ENCODE results near the gene ZMIZ2.
"Not testable (repeated sequence)": the region's sequence is repeated elsewhere in the genome, so short reads cannot be mapped to it uniquely, and the experiment has no call there.

The ZMIZ2 gene

GRCh38 chr7:44767134-44767911 is 18.7 kb downstream of the ZMIZ2 start:
- 90 to 95% methylated on average over 17 to 19 of the region's 19 CpGs for WGBS, 2 experiments (ENCODE audit: insufficient coverage in 2 of 2)
- no peak overlapping the region for H3K4me3 ChIP-seq (ENCODE audit: extremely low read depth, insufficient read depth, low read length, poor library complexity, severe bottlenecking)

GRCh38 chr7:44767912-44768627 is 19.4 kb downstream of the ZMIZ2 start:
- Histone ChIP-seq H3K4me3 (ENCODE audit: extremely low read depth, insufficient read depth, low read length, poor library complexity, severe bottlenecking) (no peak overlapping the region), H3K4me1 (ENCODE audit: control insufficient read depth, insufficient read depth, low read length, poor library complexity, severe bottlenecking) (no peaks in the 10 kb centered on the region), H3K36me3 (ENCODE audit: control insufficient read depth, insufficient read depth, low read length) (peaks cover 48% of the 10 kb centered on the region), H3K9me3 (ENCODE audit: control insufficient read depth, low read length) (no peaks in the 10 kb centered on the region), H3K27ac (ENCODE audit: low read depth, low read length, severe bottlenecking) (no peak overlapping the region)
- WGBS, 2 experiments (ENCODE audit: insufficient coverage in 2 of 2) = 70 to 80% methylated on average over 6 to 8 of the region's 12 CpGs

More at GRCh38 chr7:44767134-44767911, 18.7 kb downstream of the ZMIZ2 start:
- H3K4me1 ChIP-seq (ENCODE audit: control insufficient read depth, insufficient read depth, low read length, poor library complexity, severe bottlenecking) = no peaks in the 10 kb centered on the region
- no peak overlapping the region for H3K27ac ChIP-seq (ENCODE audit: low read depth, low read length, severe bottlenecking)
- no peaks in the 10 kb centered on the region for H3K9me3 ChIP-seq (ENCODE audit: control insufficient read depth, low read length)
- H3K36me3 ChIP-seq (ENCODE audit: control insufficient read depth, insufficient read depth, low read length) = peaks cover 55% of the 10 kb centered on the region

DNA sequence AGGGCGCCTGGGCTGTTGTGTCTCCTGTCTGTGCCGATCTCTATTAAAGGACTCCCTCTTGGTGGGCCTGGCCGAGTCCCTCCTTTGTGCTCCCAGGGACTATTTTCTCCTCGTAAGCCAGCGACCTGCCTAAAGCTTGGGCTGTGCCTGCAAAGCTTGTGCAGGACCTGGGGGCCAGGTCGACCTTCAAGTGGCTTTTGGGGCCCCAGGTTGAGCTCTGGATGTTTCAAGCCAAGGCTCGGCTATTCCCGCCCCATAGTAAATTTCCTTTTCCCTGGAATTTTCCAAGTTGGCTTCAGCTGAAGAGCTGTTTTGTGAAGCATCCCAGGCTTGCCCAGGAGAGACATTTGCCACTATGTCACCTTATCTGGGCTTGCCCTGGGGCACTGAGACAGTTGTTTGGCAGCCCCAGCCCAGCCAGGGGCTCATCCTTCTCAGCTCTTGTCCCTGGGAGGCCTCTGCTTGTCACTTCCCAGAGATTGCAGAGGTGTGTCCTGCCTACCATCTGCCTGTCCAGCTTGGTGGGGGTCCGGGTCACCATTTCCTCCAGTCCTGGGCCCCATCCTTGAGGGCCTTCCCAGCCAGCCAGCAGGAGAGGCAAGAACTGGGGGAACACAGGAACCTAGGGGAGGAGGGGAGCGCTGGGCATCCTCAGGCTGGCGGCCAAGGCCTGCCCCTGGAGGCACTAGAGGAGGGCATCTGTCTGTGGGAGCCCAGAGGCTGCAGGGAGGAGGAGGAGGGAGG is 20.2 kb downstream of the ZMIZ2 start:
- Histone ChIP-seq H3K36me3 (ENCODE audit: control insufficient read depth, insufficient read depth, low read length) (peaks cover 40% of the 10 kb centered on the region), H3K27ac (ENCODE audit: low read depth, low read length, severe bottlenecking) (no peak overlapping the region), H3K4me3 (ENCODE audit: extremely low read depth, insufficient read depth, low read length, poor library complexity, severe bottlenecking) (no peak overlapping the region), H3K4me1 (ENCODE audit: control insufficient read depth, insufficient read depth, low read length, poor library complexity, severe bottlenecking) (no peaks in the 10 kb centered on the region), H3K9me3 (ENCODE audit: control insufficient read depth, low read length) (no peaks in the 10 kb centered on the region)
- WGBS, 2 experiments (ENCODE audit: insufficient coverage in 2 of 2) = 89 to 91% methylated on average over 11 of the region's 11 CpGs

DNA sequence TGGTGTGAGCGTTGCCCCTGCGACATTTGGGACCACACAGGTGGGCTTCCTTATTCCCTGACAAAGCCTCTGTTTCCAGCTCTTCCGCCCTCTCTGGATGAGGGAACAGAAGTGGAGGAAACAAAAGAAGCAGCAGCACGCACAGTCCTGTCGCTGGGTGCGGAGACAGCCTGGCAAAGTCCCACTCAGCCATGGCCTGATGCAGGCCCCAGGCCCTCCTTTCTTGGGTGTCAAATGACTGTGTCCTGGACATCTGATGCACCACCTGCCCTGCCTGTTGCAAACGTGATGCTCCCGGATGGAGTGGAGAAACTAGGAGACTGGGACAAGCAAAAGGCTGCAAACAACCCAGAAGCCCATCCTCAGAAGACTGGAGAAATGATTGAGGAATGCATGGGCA is 20.7 kb downstream of the ZMIZ2 start:
- Histone ChIP-seq H3K4me1 (ENCODE audit: control insufficient read depth, insufficient read depth, low read length, poor library complexity, severe bottlenecking) (no peaks in the 10 kb centered on the region), H3K27ac (ENCODE audit: low read depth, low read length, severe bottlenecking) (no peak overlapping the region), H3K4me3 (ENCODE audit: extremely low read depth, insufficient read depth, low read length, poor library complexity, severe bottlenecking) (no peak overlapping the region), H3K9me3 (ENCODE audit: control insufficient read depth, low read length) (no peaks in the 10 kb centered on the region), H3K36me3 (ENCODE audit: control insufficient read depth, insufficient read depth, low read length) (peaks cover 36% of the 10 kb centered on the region)
- WGBS, 2 experiments (ENCODE audit: insufficient coverage in 2 of 2) = 91 to 96% methylated on average over 5 to 7 of the region's 8 CpGs

DNA sequence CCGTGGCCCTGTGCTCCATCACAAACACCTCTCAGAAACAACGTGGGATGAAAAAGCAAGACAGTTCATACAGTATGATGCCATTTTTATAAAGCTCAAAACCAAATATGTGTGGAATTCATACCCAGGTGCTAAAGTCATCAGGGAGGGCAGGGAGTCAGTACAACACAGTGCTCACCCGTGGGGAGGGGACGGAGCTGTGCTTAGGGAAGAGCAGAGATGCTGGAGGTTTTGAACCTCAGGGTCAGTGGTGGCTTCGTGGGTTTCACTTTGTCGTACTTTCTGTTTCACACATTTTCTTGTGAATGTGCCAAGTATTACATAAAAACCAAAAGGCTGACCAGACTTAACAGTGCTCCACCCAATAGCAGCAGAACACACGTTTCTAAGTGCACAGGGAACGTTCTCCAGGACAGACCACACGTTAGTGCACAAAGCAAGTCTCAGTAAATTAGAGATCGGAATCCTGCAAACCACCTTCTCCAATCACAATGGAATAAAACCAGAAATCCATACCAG is 21.2 kb downstream of the ZMIZ2 start:
- 82 to 85% methylated on average over 8 to 10 of the region's 10 CpGs for WGBS, 2 experiments (ENCODE audit: insufficient coverage in 2 of 2)
- Histone ChIP-seq H3K27ac (ENCODE audit: low read depth, low read length, severe bottlenecking) (no peak overlapping the region), H3K4me3 (ENCODE audit: extremely low read depth, insufficient read depth, low read length, poor library complexity, severe bottlenecking) (no peak overlapping the region), H3K4me1 (ENCODE audit: control insufficient read depth, insufficient read depth, low read length, poor library complexity, severe bottlenecking) (no peaks in the 10 kb centered on the region), H3K36me3 (ENCODE audit: control insufficient read depth, insufficient read depth, low read length) (peaks cover 32% of the 10 kb centered on the region), H3K9me3 (ENCODE audit: control insufficient read depth, low read length) (no peaks in the 10 kb centered on the region)

DNA sequence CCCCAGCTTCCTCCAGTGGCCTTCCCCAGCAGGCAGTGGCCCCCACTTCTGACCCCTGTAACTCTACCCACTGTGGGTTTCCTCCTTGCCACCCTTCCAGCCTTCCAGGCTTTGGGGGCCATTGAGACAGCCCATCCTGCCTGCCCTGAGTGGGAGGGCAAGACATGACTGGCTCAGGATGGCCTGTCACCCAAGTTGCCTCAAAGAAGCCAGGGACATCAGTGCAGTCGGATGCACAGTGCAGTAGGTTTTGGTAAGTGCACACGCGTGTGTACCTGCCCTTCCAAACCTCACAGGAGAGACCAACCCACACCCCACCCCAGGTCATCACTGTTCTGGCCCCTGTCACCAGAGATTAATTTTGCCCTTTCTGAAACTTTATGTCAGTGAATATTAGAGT is 22.7 kb downstream of the ZMIZ2 start:
- WGBS, 2 experiments (ENCODE audit: insufficient coverage in 2 of 2) = 50% methylated on average over 2 of the region's 3 CpGs; no CpG with 5 or more reads in 1 of the 2 experiments
- Histone ChIP-seq H3K4me1 (ENCODE audit: control insufficient read depth, insufficient read depth, low read length, poor library complexity, severe bottlenecking) (no peaks in the 10 kb centered on the region), H3K36me3 (ENCODE audit: control insufficient read depth, insufficient read depth, low read length) (peaks cover 16% of the 10 kb centered on the region), H3K27ac (ENCODE audit: low read depth, low read length, severe bottlenecking) (no peak overlapping the region), H3K9me3 (ENCODE audit: control insufficient read depth, low read length) (no peaks in the 10 kb centered on the region), H3K4me3 (ENCODE audit: extremely low read depth, insufficient read depth, low read length, poor library complexity, severe bottlenecking) (no peak overlapping the region)

GRCh38 chr7:44772440-44772839 is 23.8 kb downstream of the ZMIZ2 start:
- WGBS, 2 experiments (ENCODE audit: insufficient coverage in 2 of 2) = 84 to 85% methylated on average over 4 of the region's 6 CpGs
- no peak overlapping the region for H3K4me3 ChIP-seq (ENCODE audit: extremely low read depth, insufficient read depth, low read length, poor library complexity, severe bottlenecking)
- H3K36me3 ChIP-seq (ENCODE audit: control insufficient read depth, insufficient read depth, low read length) = peaks cover 6% of the 10 kb centered on the region
- H3K27ac ChIP-seq (ENCODE audit: low read depth, low read length, severe bottlenecking) = no peak overlapping the region
- H3K9me3 ChIP-seq (ENCODE audit: control insufficient read depth, low read length) = no peaks in the 10 kb centered on the region
- no peaks in the 10 kb centered on the region for H3K4me1 ChIP-seq (ENCODE audit: control insufficient read depth, insufficient read depth, low read length, poor library complexity, severe bottlenecking)

GRCh38 chr7:44772867-44773266 is 24.2 kb downstream of the ZMIZ2 start:
- 70 to 81% methylated on average over 6 to 8 of the region's 10 CpGs for WGBS, 2 experiments (ENCODE audit: insufficient coverage in 2 of 2)
- H3K4me1 ChIP-seq (ENCODE audit: control insufficient read depth, insufficient read depth, low read length, poor library complexity, severe bottlenecking) = no peaks in the 10 kb centered on the region
- no peak overlapping the region for H3K27ac ChIP-seq (ENCODE audit: low read depth, low read length, severe bottlenecking)
- H3K36me3 ChIP-seq (ENCODE audit: control insufficient read depth, insufficient read depth, low read length) = peaks cover 1% of the 10 kb centered on the region
- no peak overlapping the region for H3K4me3 ChIP-seq (ENCODE audit: extremely low read depth, insufficient read depth, low read length, poor library complexity, severe bottlenecking)
- H3K9me3 ChIP-seq (ENCODE audit: control insufficient read depth, low read length) = no peaks in the 10 kb centered on the region

- not testable (repeated sequence) for H3K4me3 ChIP-seq (ENCODE audit: extremely low read depth, insufficient read depth, low read length, poor library complexity, severe bottlenecking); H3K36me3 ChIP-seq (ENCODE audit: control insufficient read depth, insufficient read depth, low read length); H3K27ac ChIP-seq (ENCODE audit: low read depth, low read length, severe bottlenecking); H3K9me3 ChIP-seq (ENCODE audit: control insufficient read depth, low read length); H3K4me1 ChIP-seq (ENCODE audit: control insufficient read depth, insufficient read depth, low read length, poor library complexity, severe bottlenecking)
- WGBS, 2 experiments (ENCODE audit: insufficient coverage in 2 of 2) = 92 to 100% methylated on average over 2 of the region's 3 CpGs
These were observed 25.8 kb downstream of the ZMIZ2 start for GRCh38 chr7:44774486-44774885.

DNA sequence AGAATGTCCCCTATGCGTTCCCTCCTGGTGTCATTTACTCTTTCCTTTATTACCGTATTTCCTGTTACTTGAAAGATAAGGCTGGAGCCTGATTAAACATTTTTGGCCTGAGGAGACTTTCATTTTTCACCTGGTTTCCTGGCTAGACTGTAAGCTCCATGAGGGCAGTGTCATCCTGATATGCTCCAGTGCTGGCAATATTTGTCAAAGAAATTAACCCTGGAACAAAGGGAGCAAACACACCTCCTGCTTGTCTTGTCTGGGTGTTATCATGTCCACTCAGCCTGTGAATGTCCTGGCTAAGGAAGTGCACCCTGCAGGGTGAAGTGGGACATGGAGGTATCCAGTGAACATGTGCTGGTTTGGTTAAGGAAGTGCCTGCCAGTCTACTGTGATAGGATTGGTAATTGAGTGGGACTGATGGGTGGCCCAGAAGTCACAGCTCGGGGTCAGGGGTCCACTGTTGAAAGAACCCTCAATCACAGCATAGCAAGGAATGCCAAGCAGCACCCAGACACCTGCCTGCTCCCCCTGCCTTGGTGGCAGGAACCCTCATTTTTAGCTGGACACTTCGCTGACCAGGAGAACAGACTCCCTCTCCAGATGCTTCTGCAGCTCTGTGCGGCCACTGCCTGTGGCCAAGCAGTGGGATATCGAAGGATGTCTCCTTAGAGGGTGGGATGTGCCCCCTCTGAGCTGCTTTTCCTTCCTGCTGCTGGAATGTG is 26.9 kb downstream of the ZMIZ2 start:
- H3K4me1 ChIP-seq (ENCODE audit: control insufficient read depth, insufficient read depth, low read length, poor library complexity, severe bottlenecking) = no peaks in the 10 kb centered on the region
- 95 to 100% methylated on average over 2 to 4 of the region's 6 CpGs for WGBS, 2 experiments (ENCODE audit: insufficient coverage in 2 of 2)
- H3K9me3 ChIP-seq (ENCODE audit: control insufficient read depth, low read length) = no peaks in the 10 kb centered on the region
- H3K36me3 ChIP-seq (ENCODE audit: control insufficient read depth, insufficient read depth, low read length) = no peaks in the 10 kb centered on the region
- no peak overlapping the region for H3K27ac ChIP-seq (ENCODE audit: low read depth, low read length, severe bottlenecking)
- no peak overlapping the region for H3K4me3 ChIP-seq (ENCODE audit: extremely low read depth, insufficient read depth, low read length, poor library complexity, severe bottlenecking)
